ENCODE data around the gene SPARCL1. TPM values are rescaled to one million over a fixed set of nuclear protein-coding genes. Genes with fewer than 3 reads are reported as not detected.

SPARCL1 gene
- polyA plus RNA-seq, 1 of the 3 experiments (the other 2 are of a cell fraction), result not detected

DNA sequence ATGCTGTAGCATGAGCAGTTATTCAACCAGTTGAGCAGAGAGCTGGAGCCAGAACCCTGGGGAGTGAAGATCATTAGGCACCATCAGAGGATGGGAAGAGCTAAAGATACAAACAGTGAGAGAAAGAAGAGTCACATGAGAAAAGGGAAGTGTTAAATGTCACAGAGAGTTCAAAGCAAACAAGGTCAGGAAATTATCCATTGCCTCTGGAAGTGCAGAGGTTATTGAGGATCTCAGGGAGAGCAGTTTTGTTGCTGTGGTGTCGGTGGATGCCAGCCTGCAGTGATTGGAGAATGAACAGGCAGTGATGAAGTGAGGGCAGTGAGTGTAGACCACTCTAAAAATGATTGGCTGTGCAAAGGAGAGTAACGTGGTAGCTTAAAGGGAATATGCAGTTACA lies 17.7 kb downstream of the SPARCL1 start:
- Histone ChIP-seq H3F3A (replicated peaks; ENCODE audit: insufficient read depth) (peaks cover 4% of the 10 kb centered on the region), H2AFZ (ENCODE audit: low read depth) (no peak overlapping the region), H3K4me1 (ENCODE audit: control insufficient read depth in 1 of 2, insufficient read depth in 2 of 2, low read depth in 1 of 2, low read length in 1 of 2) (peaks cover 0 to 7% of the 10 kb centered on the region in 2 experiments; a peak in 3 of 4 replicates), H3K9me2 (no peaks in the 10 kb centered on the region), H3K27me3 (ENCODE audit: insufficient read depth) (no peaks in the 10 kb centered on the region), H3K9me3 (no peaks in the 10 kb centered on the region), H3K4me3 (ENCODE audit: low read depth in 2 of 2, low read length in 1 of 2) (no peak overlapping the region), H3K79me2 (ENCODE audit: insufficient read depth) (no peaks in the 10 kb centered on the region), H3K9ac (no peak overlapping the region), H3K4me2 (no peak overlapping the region), H3K27ac (ENCODE audit: low read depth in 2 of 2, low read length in 1 of 2) (no peak overlapping the region), H4K20me1 (ENCODE audit: insufficient read depth) (no peaks in the 10 kb centered on the region), H3K36me3 (replicated peaks in 1 of 2; ENCODE audit: control insufficient read depth in 1 of 2, insufficient read depth in 2 of 2, low read length in 1 of 2) (no peaks in the 10 kb centered on the region)
- no peak for DNase-seq
- 85% methylated on average over 2 of the region's 2 CpGs for WGBS (ENCODE audit: low lambda C conversion rate)
- CTCF ChIA-PET, result no interaction called here
- POLR2A ChIA-PET, result no interaction called here
- TF ChIP-seq GATA2 (CRISPR knock-in tag; IDR thresholded peaks at IDR 0.05) (no peak), EP300 (IDR thresholded peaks at IDR 0.05; ENCODE audit: borderline replicate concordance in 1 of 2, low read depth in 1 of 2, low read length in 1 of 2) (no peak), RXRA (IDR thresholded peaks at IDR 0.05; ENCODE audit: borderline replicate concordance, low read depth) (no peak), RFX5 (IDR thresholded peaks at IDR 0.05; ENCODE audit: low read length) (no peak), RAD21 (IDR thresholded peaks at IDR 0.05; ENCODE audit: low read length) (no peak), NRF1 (IDR thresholded peaks at IDR 0.05; ENCODE audit: low read depth, low read length) (no peak), JUND (IDR thresholded peaks at IDR 0.05) (no peak), TCF12 (IDR thresholded peaks at IDR 0.05) (no peak), SMC3 (IDR thresholded peaks at IDR 0.05; ENCODE audit: low read depth, low read length) (no peak), EZH2phosphoT487 (IDR thresholded peaks at IDR 0.05; ENCODE audit: borderline replicate concordance, low read depth) (no peak), TAF1 (IDR thresholded peaks at IDR 0.05; ENCODE audit: borderline replicate concordance, low read depth, low read length) (no peak), FOXJ3 (CRISPR knock-in tag; IDR thresholded peaks at IDR 0.05) (no peak)
- TF ChIP-seq, protein P1, sequence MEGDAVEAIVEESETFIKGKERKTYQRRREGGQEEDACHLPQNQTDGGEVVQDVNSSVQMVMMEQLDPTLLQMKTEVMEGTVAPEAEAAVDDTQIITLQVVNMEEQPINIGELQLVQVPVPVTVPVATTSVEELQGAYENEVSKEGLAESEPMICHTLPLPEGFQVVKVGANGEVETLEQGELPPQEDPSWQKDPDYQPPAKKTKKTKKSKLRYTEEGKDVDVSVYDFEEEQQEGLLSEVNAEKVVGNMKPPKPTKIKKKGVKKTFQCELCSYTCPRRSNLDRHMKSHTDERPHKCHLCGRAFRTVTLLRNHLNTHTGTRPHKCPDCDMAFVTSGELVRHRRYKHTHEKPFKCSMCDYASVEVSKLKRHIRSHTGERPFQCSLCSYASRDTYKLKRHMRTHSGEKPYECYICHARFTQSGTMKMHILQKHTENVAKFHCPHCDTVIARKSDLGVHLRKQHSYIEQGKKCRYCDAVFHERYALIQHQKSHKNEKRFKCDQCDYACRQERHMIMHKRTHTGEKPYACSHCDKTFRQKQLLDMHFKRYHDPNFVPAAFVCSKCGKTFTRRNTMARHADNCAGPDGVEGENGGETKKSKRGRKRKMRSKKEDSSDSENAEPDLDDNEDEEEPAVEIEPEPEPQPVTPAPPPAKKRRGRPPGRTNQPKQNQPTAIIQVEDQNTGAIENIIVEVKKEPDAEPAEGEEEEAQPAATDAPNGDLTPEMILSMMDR (IDR thresholded peaks at IDR 0.05), result no peak

DNA sequence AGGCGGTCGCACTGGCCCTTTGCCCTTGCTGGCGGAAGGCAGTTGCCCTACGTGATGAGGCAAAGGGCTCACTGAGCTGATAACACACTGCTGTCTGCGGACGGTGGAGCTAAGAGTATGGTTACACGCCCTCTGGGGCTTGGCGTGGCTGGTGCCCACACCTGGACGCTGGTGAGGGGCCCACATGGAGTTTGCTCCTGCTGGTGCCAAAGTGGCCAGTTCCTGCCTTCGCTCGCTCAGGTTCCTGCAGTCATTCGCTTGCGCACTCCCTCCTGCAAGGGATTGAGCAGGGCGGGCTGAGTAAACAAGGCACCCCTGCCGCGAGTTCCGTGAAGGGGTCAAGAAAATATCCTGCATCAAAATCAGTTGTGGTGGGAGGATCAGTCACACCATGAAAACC lies 18.4 kb downstream of the SPARCL1 start:
- H3K9ac ChIP-seq, result no peak overlapping the region
- 95% methylated on average over 16 of the region's 17 CpGs for WGBS (ENCODE audit: low lambda C conversion rate)
- no peak overlapping the region for H3K4me3 ChIP-seq (ENCODE audit: low read depth in 2 of 2, low read length in 1 of 2)
- H3K27ac ChIP-seq (ENCODE audit: low read depth in 2 of 2, low read length in 1 of 2), result no peak overlapping the region
- H4K20me1 ChIP-seq (ENCODE audit: insufficient read depth), result no peaks in the 10 kb centered on the region
- ChIA-PET CTCF (no interaction called here), POLR2A (no interaction called here)
- no peaks in the 10 kb centered on the region for H3K36me3 ChIP-seq (replicated peaks in 1 of 2; ENCODE audit: control insufficient read depth in 1 of 2, insufficient read depth in 2 of 2, low read length in 1 of 2)
- peaks cover 0 to 7% of the 10 kb centered on the region in 2 experiments; a peak in 3 of 4 replicates for H3K4me1 ChIP-seq (ENCODE audit: control insufficient read depth in 1 of 2, insufficient read depth in 2 of 2, low read depth in 1 of 2, low read length in 1 of 2)
- H3K9me3 ChIP-seq, result no peaks in the 10 kb centered on the region
- no peaks in the 10 kb centered on the region for H3K9me2 ChIP-seq
- no peak overlapping the region for H3K4me2 ChIP-seq
- no peak for DNase-seq
- TF ChIP-seq RAD21 (IDR thresholded peaks at IDR 0.05; ENCODE audit: low read length), result no peak
- no peak for TF ChIP-seq MEF2A (IDR thresholded peaks at IDR 0.05; ENCODE audit: borderline replicate concordance, low read depth)
- peaks cover 4% of the 10 kb centered on the region for H3F3A ChIP-seq (replicated peaks; ENCODE audit: insufficient read depth)
- H2AFZ ChIP-seq (ENCODE audit: low read depth), result no peak overlapping the region
- H3K27me3 ChIP-seq (ENCODE audit: insufficient read depth), result no peaks in the 10 kb centered on the region
- no peaks in the 10 kb centered on the region for H3K79me2 ChIP-seq (ENCODE audit: insufficient read depth)
